GM18907 (cell line): Measurements from ENCODE around the gene ANKRD11.
"Not testable (repeated sequence)": the region's sequence is repeated elsewhere in the genome, so short reads cannot be mapped to it uniquely, and the experiment has no call there.

Source experiments
- ATAC-seq: cut with Tn5 transposase; IDR thresholded peaks from one replicate; pipeline ENCODE4 v1.9.1; 2021; ENCODE audit warnings: mild to moderate bottlenecking, moderate library complexity; ENCODE audit not compliant: unreplicated experiment

ANKRD11 gene

DNA sequence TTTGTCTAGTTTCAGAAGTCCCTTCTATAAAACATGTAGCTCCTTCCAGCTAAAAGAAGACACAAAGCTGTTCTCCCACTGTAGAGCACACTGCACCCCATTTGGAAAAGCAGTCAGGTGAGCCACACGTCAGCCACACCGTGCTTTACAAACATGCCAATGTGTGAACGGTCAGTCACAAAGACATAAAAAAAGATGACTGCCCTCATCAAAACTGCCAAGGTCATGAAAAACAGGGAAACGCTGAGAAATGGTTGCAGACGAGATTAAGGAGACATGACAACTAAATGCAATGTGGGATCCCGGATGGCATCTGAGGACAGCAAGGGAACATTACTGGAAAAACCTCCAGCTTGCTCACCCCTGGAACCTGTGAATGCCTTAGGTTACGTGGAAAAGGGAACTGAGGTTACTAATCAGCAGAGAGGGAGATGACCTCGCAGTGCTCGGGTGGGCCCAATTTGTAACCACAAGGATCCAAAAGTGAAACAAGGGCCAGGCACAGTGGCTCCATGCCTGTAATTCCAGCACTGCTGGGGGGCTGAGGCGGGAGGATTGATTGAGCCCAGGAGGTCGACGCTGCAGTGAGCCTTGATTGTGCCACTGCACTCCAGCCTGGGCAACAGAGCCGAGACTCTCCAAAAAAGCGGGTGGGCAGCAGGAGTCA lies 8.1 kb downstream of the ANKRD11 start:
- no peak for ATAC-seq

- no peak for ATAC-seq
Observed at GRCh38 chr16:89481356-89481955, 8.9 kb downstream of the ANKRD11 start.

- ATAC-seq = no peak
Observed at GRCh38 chr16:89478576-89479221, 11.7 kb downstream of the ANKRD11 start.

DNA sequence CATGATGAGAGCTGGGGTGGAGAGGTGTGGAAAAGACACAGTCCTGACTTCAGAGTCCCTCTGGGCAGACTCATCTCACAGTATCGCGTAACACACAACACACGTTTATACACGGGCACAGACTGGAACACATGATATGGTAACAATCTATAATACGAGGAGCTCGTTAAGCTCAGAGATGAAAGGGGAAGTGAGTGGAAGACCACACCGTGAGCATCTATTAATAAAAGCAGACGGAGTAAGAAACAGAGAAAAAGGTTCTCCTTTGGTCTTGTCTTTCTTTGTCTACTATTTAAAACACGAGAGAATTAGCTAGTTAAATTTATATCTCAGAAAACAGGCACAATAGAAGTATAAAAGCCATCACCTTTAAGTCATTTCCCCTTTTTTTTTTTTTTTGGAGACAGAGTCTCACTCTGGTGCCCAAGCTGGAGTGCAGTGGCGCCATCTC lies 13.5 kb downstream of the ANKRD11 start:
- peak; percentile 46 for ATAC-seq

- peak; percentile 21 for ATAC-seq
Observed at GRCh38 chr16:89476379-89476778, 14.0 kb downstream of the ANKRD11 start.

DNA sequence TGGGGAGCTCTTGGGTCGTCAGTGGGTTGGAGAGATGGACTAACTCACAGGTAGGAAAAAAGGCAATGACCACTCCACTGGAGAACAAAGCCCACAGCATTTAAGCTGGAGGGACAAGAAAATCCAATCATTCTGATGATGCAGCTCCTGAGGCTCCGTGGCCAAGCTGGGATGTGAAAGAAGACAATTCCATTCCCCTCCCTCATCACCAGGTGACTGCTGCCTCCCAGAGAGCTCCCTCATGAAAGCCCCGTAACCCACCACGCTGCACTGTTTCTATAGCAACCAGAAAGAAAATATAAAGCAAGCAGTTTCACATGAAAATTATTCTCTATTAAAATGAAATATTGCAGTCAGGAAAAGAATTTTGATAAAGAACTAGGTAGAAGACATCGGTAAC lies 15.2 kb downstream of the ANKRD11 start:
- ATAC-seq = no peak

- no peak for ATAC-seq
Observed at GRCh38 chr16:89473791-89474414, 16.5 kb downstream of the ANKRD11 start.

DNA sequence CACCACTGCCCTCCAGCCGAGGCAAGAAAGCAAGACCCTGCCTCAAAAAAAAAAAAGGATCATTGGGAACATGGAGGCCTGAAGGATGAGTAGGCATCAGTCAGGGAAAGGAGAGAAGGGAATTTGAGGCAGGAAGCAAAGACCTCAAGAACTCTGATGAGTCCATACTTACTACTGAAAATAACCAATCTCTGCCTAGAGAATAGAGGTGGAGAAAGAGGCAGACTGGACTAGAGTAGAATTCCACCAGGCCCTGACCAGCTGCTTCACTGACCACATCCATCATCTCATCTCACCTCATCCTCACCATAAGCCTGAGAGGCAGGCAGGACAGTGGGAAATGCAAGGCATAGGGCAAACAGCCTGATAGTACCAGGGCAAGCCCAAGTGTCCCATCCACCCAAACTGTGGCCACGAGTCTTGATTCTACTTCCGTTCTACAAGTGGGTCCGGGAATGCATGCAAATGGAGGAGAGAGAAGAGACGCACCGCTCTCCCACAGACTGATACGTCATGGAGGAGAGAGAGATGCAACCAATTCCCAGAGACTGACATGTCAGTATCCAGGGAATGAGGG lies 17.1 kb downstream of the ANKRD11 start:
- no peak for ATAC-seq

DNA sequence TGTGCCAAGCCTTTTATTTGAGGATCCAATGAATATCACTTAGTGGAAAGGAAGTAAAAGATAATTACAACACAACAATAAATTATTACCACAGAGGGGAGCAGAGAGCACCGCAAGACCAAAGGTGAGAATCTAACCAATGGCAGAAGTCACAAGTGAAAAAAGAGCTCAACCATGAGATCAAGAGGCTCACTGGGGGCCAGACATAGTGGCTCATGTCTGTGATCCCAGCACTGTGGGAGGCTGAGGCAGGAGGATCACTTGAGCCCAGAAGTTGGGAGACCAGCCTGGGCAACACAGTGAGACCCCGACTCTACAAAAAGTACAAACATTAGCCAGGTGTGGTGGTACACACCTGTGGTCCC lies 17.7 kb downstream of the ANKRD11 start:
- no peak for ATAC-seq

- ATAC-seq = no peak
Observed at GRCh38 chr16:89467382-89467781, 23.0 kb downstream of the ANKRD11 start.

GRCh38 chr16:89466920-89467319 lies 23.4 kb downstream of the ANKRD11 start:
- no peak for ATAC-seq

- not testable (repeated sequence) for ATAC-seq
Observed at GRCh38 chr16:89463312-89463711, 27.0 kb downstream of the ANKRD11 start.

DNA sequence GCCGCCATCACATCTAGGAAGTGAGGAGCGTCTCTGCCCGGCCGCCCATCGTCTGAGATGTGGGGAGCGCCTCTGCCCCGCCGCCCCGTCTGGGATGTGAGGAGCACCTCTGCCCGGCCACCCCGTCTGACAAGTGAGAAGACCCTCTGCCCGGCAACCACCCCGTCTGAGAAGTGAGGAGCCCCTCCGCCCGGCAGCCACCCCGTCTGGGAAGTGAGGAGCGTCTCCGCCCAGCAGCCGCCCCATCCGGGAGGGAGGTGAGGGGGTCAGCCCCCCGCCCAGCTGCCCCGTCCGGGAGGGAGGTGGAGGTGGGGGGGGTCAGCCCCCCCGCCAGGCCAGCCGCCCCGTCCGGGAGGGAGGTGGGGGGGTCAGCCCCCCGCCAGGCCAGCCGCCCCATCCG lies 27.7 kb downstream of the ANKRD11 start:
- ATAC-seq = not testable (repeated sequence)

DNA sequence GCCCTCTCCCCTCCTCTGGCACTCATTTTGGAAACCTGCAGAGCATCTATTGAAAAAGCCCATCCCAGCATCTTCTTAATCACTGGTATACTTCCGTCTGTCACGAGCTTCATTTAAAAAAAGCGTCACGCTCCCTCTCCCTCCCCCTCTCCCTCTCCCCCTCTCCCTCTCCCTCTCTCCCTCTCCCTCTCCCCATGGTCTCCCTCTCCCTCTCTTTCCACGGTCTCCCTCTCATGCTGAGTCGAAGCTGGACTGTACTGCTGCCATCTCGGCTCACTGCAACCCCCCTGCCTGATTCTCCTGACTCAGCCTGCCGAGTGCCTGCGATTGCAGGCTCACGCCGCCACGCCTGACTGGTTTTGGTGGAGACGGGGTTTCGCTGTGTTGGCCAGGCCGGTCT lies 28.5 kb downstream of the ANKRD11 start:
- ATAC-seq = not testable (repeated sequence)

- ATAC-seq = no peak
Observed at GRCh38 chr16:89460556-89460955, 29.8 kb downstream of the ANKRD11 start.

DNA sequence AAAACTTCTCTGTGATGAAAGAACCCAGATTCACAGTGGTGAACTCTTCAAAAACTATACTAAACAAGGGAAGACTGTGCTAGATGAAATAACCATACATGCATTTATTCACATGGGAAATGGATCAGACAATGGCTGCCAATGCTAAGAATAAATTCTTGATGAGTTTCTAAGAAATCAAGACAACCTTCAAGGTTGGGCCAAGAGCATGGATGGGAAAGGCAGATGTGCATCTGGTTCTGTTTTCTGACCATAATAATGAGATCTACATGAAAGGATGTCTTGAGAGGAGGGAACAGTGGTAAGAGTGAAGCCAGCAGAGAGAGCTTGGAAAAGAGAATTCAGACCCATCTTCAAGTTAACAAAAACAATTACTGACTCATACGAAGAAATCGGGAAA lies 31.4 kb downstream of the ANKRD11 start:
- ATAC-seq = no peak

DNA sequence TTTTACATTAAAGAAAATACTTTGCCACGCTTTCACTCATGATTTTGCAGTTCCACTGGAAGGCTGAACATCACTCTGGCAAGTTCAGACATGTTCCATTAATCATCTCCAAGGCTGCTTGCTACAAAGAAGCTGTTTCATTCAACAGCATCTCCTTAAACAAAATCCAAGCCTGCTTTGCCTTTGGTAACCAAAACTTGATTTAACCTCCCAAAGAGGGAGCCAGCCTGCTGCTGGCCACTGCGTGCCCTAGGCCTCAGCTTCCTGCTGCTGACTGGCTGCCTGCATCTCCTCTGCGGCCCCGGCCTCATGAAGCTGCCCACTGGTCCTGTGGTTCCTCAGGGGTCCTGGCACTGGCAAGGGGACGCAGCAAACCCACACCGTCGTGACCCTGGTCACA lies 31.8 kb downstream of the ANKRD11 start:
- ATAC-seq = no peak

- no peak for ATAC-seq
Observed at GRCh38 chr16:89456419-89456959, 33.9 kb downstream of the ANKRD11 start.

GRCh38 chr16:89455692-89456091 lies 34.7 kb downstream of the ANKRD11 start:
- ATAC-seq = no peak

- ATAC-seq = no peak
Observed at GRCh38 chr16:89455178-89455577, 35.2 kb downstream of the ANKRD11 start.
